Panc1 (cell line): ENCODE results near the gene CDYL2. TPM values are rescaled to one million over a fixed set of nuclear protein-coding genes. Genes with fewer than 3 reads are reported as not detected.
"Not testable (repeated sequence)": the region's sequence is repeated elsewhere in the genome, so short reads cannot be mapped to it uniquely, and the experiment has no call there.

Experiments
- ATAC-seq: fragments of 200-7000 bp; cut with Tn5 transposase; 2 replicates; pipeline ENCODE4 v1.9.1; 2020; ENCODE audit warnings: mild to moderate bottlenecking, moderate library complexity
- BruUV-seq: library from RNA; stranded (reverse); fragments of 400-500 nt; replicated peaks from 2 replicates; lab custom pipeline; 2021; lab: Mats Ljungman, UMichigan
- CTCF ChIA-PET: fragments of 300-600 bp; sonication (Branson Sonifier 250); formaldehyde crosslinking; loops from one replicate; lab custom pipeline; 2022; ENCODE audit warnings: antibody characterized with exemption; lab: Charles Lee
- POLR2A ChIA-PET: fragments of 300-600 bp; sonication (Branson Sonifier 250); formaldehyde crosslinking; loops from one replicate; lab custom pipeline; 2022; ENCODE audit warnings: antibody characterized with exemption; lab: Charles Lee
- DNase-seq: peaks from one replicate; pipeline ENCODE4 v3.0.0-alpha.2; 2010; ENCODE audit warnings: low read depth, low spot score
- H3K27ac ChIP-seq: 2 replicates; pipeline ENCODE4 v1.5.1; 2011; ENCODE audit warnings: mild to moderate bottlenecking, low read length, inconsistent platforms
- H3K27me3 ChIP-seq: fragments of 200-500 bp; sonication (Bioruptor generic); 2 replicates; pipeline ENCODE4 v1.6.0; 2014; ENCODE audit warnings: low read length, inconsistent platforms; ENCODE audit not compliant: control insufficient read depth, insufficient read depth
- H3K36me3 ChIP-seq: fragments of 200-500 bp; sonication (Bioruptor generic); 2 replicates; pipeline ENCODE4 v1.5.1; 2014; ENCODE audit warnings: inconsistent platforms, mild to moderate bottlenecking, low read length, moderate library complexity; ENCODE audit not compliant: control insufficient read depth, insufficient read depth
- H3K4me1 ChIP-seq: 2 replicates; pipeline ENCODE4 v1.5.1; 2011; ENCODE audit warnings: inconsistent platforms, mild to moderate bottlenecking, low read length, moderate library complexity; ENCODE audit not compliant: control insufficient read depth, insufficient read depth
- H3K4me3 ChIP-seq, 2 experiments: 2 replicates each; pipeline ENCODE4 v1.5.1; 2011 to 2012; ENCODE audit warnings: low read depth in 2 of 2, low read length in 2 of 2, mild to moderate bottlenecking in 2 of 2, inconsistent platforms in 1 of 2, moderate library complexity in 1 of 2
- H3K9me3 ChIP-seq: fragments of 200-500 bp; sonication (Bioruptor generic); 2 replicates; pipeline ENCODE4 v1.5.1; 2014; ENCODE audit warnings: low read depth, mild to moderate bottlenecking, inconsistent platforms, low read length, moderate library complexity; ENCODE audit not compliant: control insufficient read depth, insufficient read depth
- CTCF ChIP-seq: fragments of 450-650 bp; IDR thresholded peaks from 2 replicates; pipeline ENCODE4 v1.5.1; 2017; ENCODE audit warnings: mild to moderate bottlenecking
- POLR2AphosphoS5 ChIP-seq: IDR thresholded peaks from 2 replicates; pipeline ENCODE4 v1.6.1; 2012; ENCODE audit warnings: mild to moderate bottlenecking, low read depth, low read length, moderate library complexity
- REST ChIP-seq, 2 experiments: IDR thresholded peaks; 2 replicates each; pipeline ENCODE4 v1.6.1; 2011 to 2012; ENCODE audit warnings: low read depth in 2 of 2, control low read depth in 1 of 2, low read length in 1 of 2, mild to moderate bottlenecking in 1 of 2, moderate library complexity in 1 of 2; ENCODE audit not compliant: insufficient read depth in 1 of 2
- SIN3A ChIP-seq: IDR thresholded peaks from 2 replicates; pipeline ENCODE4 v1.6.1; 2012; ENCODE audit warnings: low read depth, mild to moderate bottlenecking, low read length, moderate library complexity, borderline replicate concordance; ENCODE audit not compliant: insufficient read depth
- TCF7L2 ChIP-seq: IDR thresholded peaks from 2 replicates; pipeline ENCODE4 v1.6.1; 2011; ENCODE audit warnings: mild to moderate bottlenecking, low read depth, low read length, inconsistent platforms
- in situ Hi-C: cut with HindIII; loops from 2 replicates; pipeline ENCODE4 v1.10.0; 2016; ENCODE audit warnings: low sequenced_read_pairs, low pct_unique_long_range_greater_than_20kb
- intact Hi-C: fragments of 100-400 bp; cut with micrococcal nuclease; formaldehyde crosslinking; loops from one replicate; pipeline ENCODE4 v1.10.0; 2022; ENCODE audit not compliant: unreplicated experiment
- total RNA-seq: library from RNA; stranded (reverse); gene quantifications from one replicate; pipeline ENCODE4 v1.2.1, GENCODE V29; 2021; ENCODE audit not compliant: unreplicated experiment

Gene CDYL2
- total RNA-seq, 1 experiment from 2014 or later = 6.1 TPM

DNA sequence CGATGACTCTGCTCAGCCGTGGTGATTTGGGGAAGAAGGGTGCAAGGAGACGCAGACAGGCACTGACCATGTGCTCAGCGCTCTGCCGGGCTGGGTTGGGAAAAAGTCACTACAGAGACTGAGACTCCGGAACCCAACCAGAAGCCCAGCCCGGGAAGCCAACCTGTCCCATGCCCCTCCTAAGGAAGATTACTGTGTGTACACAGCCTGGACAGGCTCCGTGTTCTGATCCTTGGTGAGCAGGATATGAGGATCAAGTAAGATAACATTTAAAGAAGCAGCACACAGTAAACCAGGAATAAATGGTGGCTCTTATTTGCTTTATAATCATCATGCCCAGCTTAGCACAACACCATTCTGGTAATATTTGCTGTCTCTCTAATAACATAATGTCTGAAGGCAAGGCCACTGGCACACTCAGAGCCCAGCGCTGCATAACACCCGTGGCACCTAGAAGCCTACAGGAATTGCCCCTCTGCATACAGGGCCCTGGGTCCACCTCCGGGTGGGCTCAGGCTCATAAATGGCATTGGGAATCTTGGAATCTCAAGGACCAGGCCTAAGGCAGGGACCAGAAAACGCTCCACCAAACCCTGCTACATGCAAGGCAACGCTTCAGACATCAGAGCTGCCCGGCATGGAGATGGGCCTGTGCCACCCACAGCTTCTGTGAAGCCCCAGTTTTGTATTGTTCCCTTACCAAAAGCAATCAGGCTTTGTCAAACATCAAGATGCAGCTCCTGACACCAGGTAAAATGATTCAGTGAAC lies 150.1 kb downstream of the CDYL2 start:
- ATAC-seq = no peak
- CTCF ChIA-PET = no interaction called here
- intact Hi-C loops (no loop called here), in situ Hi-C loops (no loop called here)
- no peak overlapping the region for H3K27ac ChIP-seq
- no TSS peak for BruUV-seq
- H3K36me3 ChIP-seq = no peaks in the 10 kb centered on the region
- no peak overlapping the region for H3K4me3 ChIP-seq
- no peaks in the 10 kb centered on the region for H3K4me1 ChIP-seq
- DNase-seq = no peak
- POLR2A ChIA-PET = no interaction called here
- TF ChIP-seq TCF7L2 (no peak), REST (IDR thresholded peaks at IDR 0.05; ENCODE audit: insufficient read depth in 1 of 2, low read depth in 2 of 2, low read length in 1 of 2) (no peak), POLR2AphosphoS5 (no peak)
- no peaks in the 10 kb centered on the region for H3K27me3 ChIP-seq
- H3K9me3 ChIP-seq = no peaks in the 10 kb centered on the region

DNA sequence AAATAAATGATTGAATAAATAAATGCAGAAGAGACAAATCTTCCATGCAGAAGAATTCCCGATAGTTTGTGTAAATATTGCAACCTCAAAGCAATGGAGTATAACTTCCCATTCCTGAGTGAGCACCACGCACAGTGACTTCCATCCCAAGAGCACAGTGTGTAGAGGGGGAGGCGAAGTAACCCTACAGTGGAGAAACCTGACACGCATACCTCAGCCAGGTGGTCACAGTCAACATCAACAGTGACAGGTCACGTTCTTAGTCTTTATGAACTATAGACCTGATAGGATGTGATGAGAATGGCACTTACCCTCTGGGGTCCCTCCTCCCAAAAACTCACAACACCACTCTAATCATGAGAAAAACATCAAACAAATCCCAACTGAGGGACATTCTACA lies 152.0 kb downstream of the CDYL2 start:
- intact Hi-C loops (no loop called here), in situ Hi-C loops (no loop called here)
- H3K4me1 ChIP-seq = no peaks in the 10 kb centered on the region
- ChIA-PET CTCF (no interaction called here), POLR2A (no interaction called here)
- H3K4me3 ChIP-seq = no peak overlapping the region
- no peak overlapping the region for H3K27ac ChIP-seq
- H3K36me3 ChIP-seq = no peaks in the 10 kb centered on the region
- TF ChIP-seq CTCF (no peak), TCF7L2 (no peak), POLR2AphosphoS5 (no peak), REST (IDR thresholded peaks at IDR 0.05; ENCODE audit: insufficient read depth in 1 of 2, low read depth in 2 of 2, low read length in 1 of 2) (no peak), SIN3A (no peak)
- ATAC-seq = no peak
- BruUV-seq = no TSS peak
- DNase-seq = no peak
- no peaks in the 10 kb centered on the region for H3K9me3 ChIP-seq
- H3K27me3 ChIP-seq = no peaks in the 10 kb centered on the region

GRCh38 chr16:80650281-80650680 lies 154.1 kb downstream of the CDYL2 start:
- H3K4me3 ChIP-seq, H3K27me3 ChIP-seq, BruUV-seq, H3K4me1 ChIP-seq, CTCF ChIA-PET, H3K9me3 ChIP-seq, intact Hi-C loops, POLR2A ChIA-PET, ATAC-seq, H3K27ac ChIP-seq, in situ Hi-C loops, H3K36me3 ChIP-seq, DNase-seq: not testable (repeated sequence)
